Measurements from ENCODE around the gene SERPINB4. TPM values are rescaled to one million over a fixed set of nuclear protein-coding genes. Genes with fewer than 3 reads are reported as not detected.
"Not testable (repeated sequence)": the region's sequence is repeated elsewhere in the genome, so short reads cannot be mapped to it uniquely, and the experiment has no call there.

Gene SERPINB4
- total RNA-seq, 1 donor from 2014 or later, result not detected

DNA sequence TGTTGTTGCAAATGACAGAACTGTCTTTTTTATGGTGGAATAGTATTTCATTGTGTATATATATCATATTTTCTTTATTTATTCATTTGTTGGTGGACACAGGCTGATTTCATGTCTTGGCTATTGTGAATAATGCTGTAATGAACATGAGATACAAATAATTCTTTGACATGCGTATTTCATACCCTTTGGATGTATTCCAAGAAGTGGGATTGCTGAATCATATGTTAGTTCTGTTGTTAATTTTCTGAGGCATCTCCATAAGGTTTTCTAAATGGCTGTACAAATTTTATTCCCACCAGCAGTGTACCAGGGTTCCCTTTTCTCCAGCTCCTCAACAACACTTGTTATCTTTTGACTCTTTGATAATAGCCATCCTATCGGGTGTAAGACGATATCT, 6.2 kb upstream of the SERPINB4 start:
- not testable (repeated sequence) for DNase-seq (ENCODE audit: low spot score in 2 of 2, unreplicated experiment in 2 of 2); H3K36me3 Mint-ChIP-seq; H3K27me3 Mint-ChIP-seq (ENCODE audit: low read depth); H3K27ac Mint-ChIP-seq; H3K4me1 Mint-ChIP-seq; H3K4me3 Mint-ChIP-seq; H3K9me3 Mint-ChIP-seq

DNA sequence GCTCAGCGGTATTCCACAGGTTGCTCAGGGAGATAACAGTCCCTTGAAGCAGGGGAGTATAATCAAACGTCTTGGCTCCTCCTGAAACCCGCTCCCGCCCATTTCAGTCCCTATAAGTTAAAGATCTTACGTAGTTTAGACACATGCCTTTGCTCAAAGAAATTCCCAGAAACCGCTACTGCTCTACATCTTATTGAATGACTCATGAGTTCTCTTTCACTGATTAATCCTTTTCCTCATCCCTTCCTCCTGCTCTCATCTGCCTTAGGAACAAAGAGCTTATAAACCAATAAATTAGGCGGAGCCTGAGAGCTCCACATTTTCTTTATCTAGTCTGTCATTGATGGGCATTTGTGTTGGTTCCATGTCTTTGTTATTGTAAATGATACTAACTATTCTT, 4.2 kb upstream of the SERPINB4 start:
- H3K27me3 Mint-ChIP-seq (ENCODE audit: low read depth), result no peaks in the 10 kb centered on the region
- no peaks in the 10 kb centered on the region for H3K36me3 Mint-ChIP-seq
- TF ChIP-seq, protein P1, sequence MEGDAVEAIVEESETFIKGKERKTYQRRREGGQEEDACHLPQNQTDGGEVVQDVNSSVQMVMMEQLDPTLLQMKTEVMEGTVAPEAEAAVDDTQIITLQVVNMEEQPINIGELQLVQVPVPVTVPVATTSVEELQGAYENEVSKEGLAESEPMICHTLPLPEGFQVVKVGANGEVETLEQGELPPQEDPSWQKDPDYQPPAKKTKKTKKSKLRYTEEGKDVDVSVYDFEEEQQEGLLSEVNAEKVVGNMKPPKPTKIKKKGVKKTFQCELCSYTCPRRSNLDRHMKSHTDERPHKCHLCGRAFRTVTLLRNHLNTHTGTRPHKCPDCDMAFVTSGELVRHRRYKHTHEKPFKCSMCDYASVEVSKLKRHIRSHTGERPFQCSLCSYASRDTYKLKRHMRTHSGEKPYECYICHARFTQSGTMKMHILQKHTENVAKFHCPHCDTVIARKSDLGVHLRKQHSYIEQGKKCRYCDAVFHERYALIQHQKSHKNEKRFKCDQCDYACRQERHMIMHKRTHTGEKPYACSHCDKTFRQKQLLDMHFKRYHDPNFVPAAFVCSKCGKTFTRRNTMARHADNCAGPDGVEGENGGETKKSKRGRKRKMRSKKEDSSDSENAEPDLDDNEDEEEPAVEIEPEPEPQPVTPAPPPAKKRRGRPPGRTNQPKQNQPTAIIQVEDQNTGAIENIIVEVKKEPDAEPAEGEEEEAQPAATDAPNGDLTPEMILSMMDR (IDR thresholded peaks at IDR 0.05; ENCODE audit: unreplicated experiment), result no peak
- no peak for DNase-seq (ENCODE audit: low spot score in 2 of 2, unreplicated experiment in 2 of 2)
- H3K4me1 Mint-ChIP-seq, result peaks cover 5% of the 10 kb centered on the region
- no peak overlapping the region for H3K4me3 Mint-ChIP-seq
- H3K9me3 Mint-ChIP-seq, result no peaks in the 10 kb centered on the region
- H3K27ac Mint-ChIP-seq, result no peak overlapping the region

DNA sequence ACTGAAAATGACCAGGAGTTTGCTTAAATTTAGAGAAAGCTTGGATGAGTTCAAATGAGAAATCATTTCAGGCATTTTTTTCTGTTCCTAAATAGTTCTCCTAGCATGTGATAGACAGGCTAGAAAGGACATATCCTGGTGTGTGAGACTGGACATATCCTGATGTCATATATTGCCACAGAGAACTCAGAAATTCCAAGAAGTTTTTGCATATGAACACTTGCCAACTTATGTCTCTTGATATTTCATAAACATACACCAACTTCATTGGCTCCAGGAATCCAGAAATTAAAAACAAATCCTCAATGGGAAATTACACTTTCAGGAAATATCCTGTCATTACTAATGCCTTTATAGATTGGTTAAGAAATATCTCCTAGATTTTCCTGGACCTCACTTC, 2.9 kb upstream of the SERPINB4 start:
- Mint-ChIP-seq H3K4me3 (no peak overlapping the region), H3K9me3 (no peaks in the 10 kb centered on the region), H3K36me3 (no peaks in the 10 kb centered on the region), H3K27me3 (ENCODE audit: low read depth) (no peaks in the 10 kb centered on the region), H3K4me1 (peaks cover 5% of the 10 kb centered on the region), H3K27ac (no peak overlapping the region)
- no peak for DNase-seq (ENCODE audit: low spot score in 2 of 2, unreplicated experiment in 2 of 2)
- TF ChIP-seq, protein P1 (IDR thresholded peaks at IDR 0.05; ENCODE audit: unreplicated experiment), result no peak

DNA sequence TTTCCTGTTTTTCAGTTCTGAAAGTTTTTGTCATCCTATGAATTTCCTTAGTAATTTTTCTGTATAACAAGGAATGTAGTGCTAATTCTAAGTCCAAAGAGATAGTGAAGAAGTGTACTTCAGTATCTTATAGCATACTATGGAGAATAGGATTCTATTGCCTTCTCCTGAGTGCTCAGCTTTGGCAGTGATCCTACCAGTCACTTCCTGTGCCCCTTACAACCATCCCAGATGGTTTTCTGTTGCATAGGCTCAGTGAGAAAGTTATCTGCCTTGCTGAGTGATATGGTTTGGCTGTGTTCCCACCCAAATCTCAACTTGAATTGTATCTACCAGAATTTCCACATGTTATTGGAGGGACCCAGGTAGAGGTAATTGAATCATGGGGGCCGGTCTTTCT, 638 bp upstream of the SERPINB4 start:
- H3K36me3 Mint-ChIP-seq; H3K27ac Mint-ChIP-seq; H3K4me3 Mint-ChIP-seq; DNase-seq (ENCODE audit: low spot score in 2 of 2, unreplicated experiment in 2 of 2); H3K9me3 Mint-ChIP-seq; H3K4me1 Mint-ChIP-seq; H3K27me3 Mint-ChIP-seq (ENCODE audit: low read depth): not testable (repeated sequence)

DNA sequence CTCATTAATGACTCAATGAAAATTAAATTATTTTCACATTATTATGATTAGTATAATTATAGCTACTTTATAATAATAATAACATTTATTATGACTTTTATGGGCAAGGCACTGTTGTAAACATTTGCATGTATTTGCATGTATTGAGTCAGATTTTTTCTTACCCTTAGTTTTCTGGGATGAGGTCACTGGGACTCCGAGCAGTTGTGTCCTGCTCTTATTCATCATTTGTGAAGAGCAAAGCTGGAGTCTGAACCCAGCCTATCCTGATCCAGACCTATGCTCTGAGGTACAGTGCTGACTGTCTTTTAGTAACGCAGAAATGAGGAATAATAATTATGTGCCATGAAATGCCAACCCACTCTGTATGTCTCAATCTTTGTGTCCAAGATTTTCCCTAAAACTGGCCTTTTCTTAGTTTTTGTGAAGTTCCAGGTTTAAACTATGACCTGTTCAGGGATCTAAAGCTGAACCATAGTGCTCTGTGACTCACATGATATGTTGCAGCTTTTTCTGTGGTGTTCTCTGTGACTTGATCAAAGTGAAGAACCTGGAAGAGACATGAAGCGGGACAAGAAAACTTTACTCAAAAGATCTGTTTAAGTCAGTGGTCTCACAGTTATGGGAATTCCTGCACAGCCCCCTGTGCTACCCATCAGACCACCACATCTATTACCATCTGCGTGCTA, 1.2 kb downstream of the SERPINB4 start:
- not testable (repeated sequence) for DNase-seq (ENCODE audit: low spot score in 2 of 2, unreplicated experiment in 2 of 2); H3K27ac Mint-ChIP-seq; H3K27me3 Mint-ChIP-seq (ENCODE audit: low read depth); H3K4me3 Mint-ChIP-seq; H3K4me1 Mint-ChIP-seq; H3K9me3 Mint-ChIP-seq; H3K36me3 Mint-ChIP-seq

DNA sequence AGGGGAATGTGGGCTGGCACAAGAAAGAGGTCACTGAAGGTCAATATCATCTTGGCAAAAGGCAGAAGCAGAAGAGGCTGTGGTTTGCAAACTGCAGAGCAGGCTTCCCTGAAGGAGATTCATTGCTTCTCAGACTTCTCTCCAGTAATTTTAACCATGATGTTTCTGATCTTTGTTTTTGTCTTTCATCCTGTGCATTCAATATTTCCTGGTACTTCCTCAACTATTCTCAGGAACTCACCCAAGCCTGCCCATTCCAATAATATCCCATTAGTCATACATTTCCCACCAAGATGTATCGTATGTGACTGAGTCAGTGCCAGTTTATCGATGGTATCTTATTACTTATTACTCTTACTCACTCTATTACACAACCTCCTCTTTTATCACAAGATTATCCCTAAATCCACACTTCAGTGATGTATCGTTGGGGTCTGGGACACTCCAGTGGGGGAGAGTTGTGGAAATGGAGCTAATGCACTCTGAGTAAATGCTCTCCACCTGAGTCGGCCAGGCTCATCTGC, 2.8 kb downstream of the SERPINB4 start:
- not testable (repeated sequence) for DNase-seq (ENCODE audit: low spot score in 2 of 2, unreplicated experiment in 2 of 2); H3K27ac Mint-ChIP-seq; H3K27me3 Mint-ChIP-seq (ENCODE audit: low read depth); H3K36me3 Mint-ChIP-seq; H3K4me1 Mint-ChIP-seq; H3K4me3 Mint-ChIP-seq
- H3K9me3 Mint-ChIP-seq, result peaks cover 13% of the 10 kb centered on the region

DNA sequence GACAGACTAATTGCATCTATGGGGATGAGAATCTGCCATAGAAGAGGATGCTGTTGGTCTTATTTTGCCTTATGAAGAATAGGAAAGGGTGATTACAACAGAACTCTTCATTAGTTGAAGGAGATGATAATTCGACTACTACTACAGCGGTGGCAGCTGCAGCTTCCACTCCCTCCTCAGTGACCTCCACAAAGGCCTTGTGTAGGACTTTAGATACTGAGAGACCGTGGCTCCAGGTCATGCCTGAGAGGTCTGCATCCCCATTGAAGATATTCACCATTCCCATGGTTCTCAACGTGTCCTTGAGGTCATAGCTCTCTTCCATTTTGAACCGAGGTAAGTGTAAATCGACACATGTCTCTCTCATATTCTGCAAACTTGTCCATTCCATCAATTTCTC, 6.4 kb downstream of the SERPINB4 start:
- TF ChIP-seq, protein P1 (IDR thresholded peaks at IDR 0.05; ENCODE audit: unreplicated experiment), result no peak
- DNase-seq (ENCODE audit: low spot score in 2 of 2, unreplicated experiment in 2 of 2), result no peak
- H3K4me1 Mint-ChIP-seq, result no peaks in the 10 kb centered on the region
- peaks cover 27% of the 10 kb centered on the region for H3K9me3 Mint-ChIP-seq
- no peak overlapping the region for H3K4me3 Mint-ChIP-seq
- H3K27me3 Mint-ChIP-seq (ENCODE audit: low read depth), result peaks cover 3% of the 10 kb centered on the region
- H3K27ac Mint-ChIP-seq, result no peak overlapping the region
- H3K36me3 Mint-ChIP-seq, result no peaks in the 10 kb centered on the region

DNA sequence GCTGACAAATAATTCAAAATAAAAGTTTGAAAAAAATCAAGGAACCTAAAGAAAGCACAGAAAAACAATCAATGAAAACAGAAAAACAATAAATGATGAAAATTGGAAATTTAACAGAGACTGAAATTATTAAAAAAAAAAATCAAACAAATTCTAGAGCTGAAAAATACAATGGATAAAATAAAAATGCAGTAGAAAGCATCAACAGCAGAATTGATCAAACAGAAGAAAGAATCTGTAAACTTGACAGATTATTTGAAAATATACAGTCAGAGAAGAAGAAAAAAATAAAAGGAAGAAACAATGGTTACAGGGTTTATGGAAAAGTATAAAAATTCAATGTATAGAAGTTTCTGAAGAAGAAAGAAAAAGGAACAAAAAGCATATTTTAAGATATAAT, 16.2 kb downstream of the SERPINB4 start:
- Mint-ChIP-seq H3K4me1 (no peaks in the 10 kb centered on the region), H3K4me3 (no peak overlapping the region), H3K9me3 (peaks cover 72% of the 10 kb centered on the region), H3K27me3 (ENCODE audit: low read depth) (no peaks in the 10 kb centered on the region), H3K36me3 (peaks cover 10% of the 10 kb centered on the region), H3K27ac (no peak overlapping the region)
- TF ChIP-seq, protein P1 (IDR thresholded peaks at IDR 0.05; ENCODE audit: unreplicated experiment), result no peak
- no peak for DNase-seq (ENCODE audit: low spot score in 2 of 2, unreplicated experiment in 2 of 2)

All from mesothelial cell of epicardium (in vitro differentiated cells).